Mesothelial cell of epicardium (in vitro differentiated cells): ENCODE results near the gene GIGYF1. TPM values are rescaled to one million over a fixed set of nuclear protein-coding genes. Genes with fewer than 3 reads are reported as not detected.

Source experiments
- DNase-seq, 2 experiments: peaks; one replicate each; pipeline ENCODE4 v3.0.0; 2021; ENCODE audit warnings: low spot score in 2 of 2; ENCODE audit not compliant: unreplicated experiment in 2 of 2
- H3K27ac Mint-ChIP-seq: 2 replicates; pipeline ENCODE4 v1.8.0; 2021; ENCODE audit warnings: mixed read lengths
- H3K27me3 Mint-ChIP-seq: 2 replicates; pipeline ENCODE4 v1.8.0; 2021; ENCODE audit warnings: low read depth, mixed read lengths
- H3K36me3 Mint-ChIP-seq: 2 replicates; pipeline ENCODE4 v1.8.0; 2021; ENCODE audit warnings: mixed read lengths
- H3K4me1 Mint-ChIP-seq: 2 replicates; pipeline ENCODE4 v1.8.0; 2021; ENCODE audit warnings: mixed read lengths
- H3K4me3 Mint-ChIP-seq: 2 replicates; pipeline ENCODE4 v1.8.0; 2021; ENCODE audit warnings: mild to moderate bottlenecking, moderate library complexity, mixed read lengths
- H3K9me3 Mint-ChIP-seq: 2 replicates; pipeline ENCODE4 v1.8.0; 2021; ENCODE audit warnings: mixed read lengths
- total RNA-seq: library from RNA; stranded (reverse); gene quantifications from 3 replicates; pipeline ENCODE4 v1.2.1, GENCODE V29; 2021
- TF ChIP-seq, protein P1 (sequence below): fragments of 200-600 bp; sonication (generic); IDR thresholded peaks from one replicate; pipeline ENCODE4 v1.5.0; 2021; ENCODE audit warnings: antibody characterized with exemption; ENCODE audit not compliant: unreplicated experiment

Gene GIGYF1
- total RNA-seq, result 98.5 to 99.2 TPM (median 99.1 TPM) in 3 replicates

GRCh38 chr7:100694098-100694745 lies at the start of gene GIGYF1:
TSS of gene GIGYF1 (minus strand) at chr7:100694250. CDS start at chr7:100688238, 6,012 bp downstream.
- Mint-ChIP-seq H3K27ac (peak within 1 kb of the TSS; percentile 97), H3K27me3 (peaks cover 3% of the 10 kb centered on the region), H3K36me3 (no peaks in the 10 kb centered on the region), H3K9me3 (no peaks in the 10 kb centered on the region), H3K4me1 (peaks cover 20% of the 10 kb centered on the region), H3K4me3 (peak within 1 kb of the TSS; percentile 96)
- peak; percentile 75 to 76 for DNase-seq
- TF ChIP-seq, protein P1, sequence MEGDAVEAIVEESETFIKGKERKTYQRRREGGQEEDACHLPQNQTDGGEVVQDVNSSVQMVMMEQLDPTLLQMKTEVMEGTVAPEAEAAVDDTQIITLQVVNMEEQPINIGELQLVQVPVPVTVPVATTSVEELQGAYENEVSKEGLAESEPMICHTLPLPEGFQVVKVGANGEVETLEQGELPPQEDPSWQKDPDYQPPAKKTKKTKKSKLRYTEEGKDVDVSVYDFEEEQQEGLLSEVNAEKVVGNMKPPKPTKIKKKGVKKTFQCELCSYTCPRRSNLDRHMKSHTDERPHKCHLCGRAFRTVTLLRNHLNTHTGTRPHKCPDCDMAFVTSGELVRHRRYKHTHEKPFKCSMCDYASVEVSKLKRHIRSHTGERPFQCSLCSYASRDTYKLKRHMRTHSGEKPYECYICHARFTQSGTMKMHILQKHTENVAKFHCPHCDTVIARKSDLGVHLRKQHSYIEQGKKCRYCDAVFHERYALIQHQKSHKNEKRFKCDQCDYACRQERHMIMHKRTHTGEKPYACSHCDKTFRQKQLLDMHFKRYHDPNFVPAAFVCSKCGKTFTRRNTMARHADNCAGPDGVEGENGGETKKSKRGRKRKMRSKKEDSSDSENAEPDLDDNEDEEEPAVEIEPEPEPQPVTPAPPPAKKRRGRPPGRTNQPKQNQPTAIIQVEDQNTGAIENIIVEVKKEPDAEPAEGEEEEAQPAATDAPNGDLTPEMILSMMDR, result no peak

- no peak overlapping the region for H3K4me3 Mint-ChIP-seq
- H3K36me3 Mint-ChIP-seq, result peaks cover 1% of the 10 kb centered on the region
- peaks cover 2% of the 10 kb centered on the region for H3K27me3 Mint-ChIP-seq
- no peaks in the 10 kb centered on the region for H3K4me1 Mint-ChIP-seq
- no peak overlapping the region for H3K27ac Mint-ChIP-seq
- no peak for DNase-seq
- peaks cover 4% of the 10 kb centered on the region for H3K9me3 Mint-ChIP-seq
- TF ChIP-seq, protein P1, result no peak
Measured at GRCh38 chr7:100739934-100740333, 45.9 kb upstream of the GIGYF1 start.

GRCh38 chr7:100736671-100737070 lies 42.6 kb upstream of the GIGYF1 start:
- Mint-ChIP-seq H3K36me3 (no peaks in the 10 kb centered on the region), H3K9me3 (no peaks in the 10 kb centered on the region), H3K4me1 (peaks cover 2% of the 10 kb centered on the region), H3K4me3 (no peak overlapping the region), H3K27me3 (peaks cover 9% of the 10 kb centered on the region), H3K27ac (no peak overlapping the region)
- DNase-seq, result no peak
- TF ChIP-seq, protein P1, result no peak

DNA sequence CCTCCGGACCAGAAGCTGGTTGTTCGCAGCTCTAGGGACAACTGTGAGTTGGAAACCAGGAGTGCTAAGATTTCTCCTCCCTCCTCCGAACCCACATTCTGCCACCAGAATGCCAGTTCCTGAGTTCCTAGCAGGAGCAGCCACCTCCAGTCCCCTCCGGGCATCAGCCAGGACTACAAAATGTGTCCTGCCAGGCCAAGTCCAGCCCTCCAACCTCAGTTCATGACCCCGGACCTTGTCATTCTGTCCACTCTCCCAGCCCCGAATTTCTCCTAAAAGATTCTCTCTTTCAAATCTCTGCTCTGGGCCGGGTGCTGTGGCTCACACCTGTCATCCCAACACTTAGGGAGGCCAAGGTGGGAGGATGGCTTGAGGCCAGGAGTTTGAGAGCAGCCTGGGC lies 41.7 kb upstream of the GIGYF1 start:
- Mint-ChIP-seq H3K4me3 (no peak overlapping the region), H3K27me3 (peaks cover 9% of the 10 kb centered on the region), H3K36me3 (no peaks in the 10 kb centered on the region), H3K27ac (no peak overlapping the region), H3K9me3 (no peaks in the 10 kb centered on the region), H3K4me1 (peaks cover 2% of the 10 kb centered on the region)
- TF ChIP-seq, protein P1, result no peak
- no peak for DNase-seq

GRCh38 chr7:100731937-100732636 lies 38.0 kb upstream of the GIGYF1 start:
- H3K27ac Mint-ChIP-seq, result no peak overlapping the region
- no peaks in the 10 kb centered on the region for H3K36me3 Mint-ChIP-seq
- peaks cover 2% of the 10 kb centered on the region for H3K4me1 Mint-ChIP-seq
- H3K9me3 Mint-ChIP-seq, result no peaks in the 10 kb centered on the region
- H3K27me3 Mint-ChIP-seq, result peaks cover 33% of the 10 kb centered on the region
- no peak overlapping the region for H3K4me3 Mint-ChIP-seq
- TF ChIP-seq, protein P1, result no peak
- no peak for DNase-seq
